GM12801 (cell line): Measurements from ENCODE around the gene PSMD12.

Experiments used
- CTCF ChIP-seq: IDR thresholded peaks from one replicate; pipeline ENCODE4 v1.5.1; 2011; ENCODE audit warnings: control low read depth; ENCODE audit not compliant: insufficient read length; ENCODE audit errors: extremely low read depth

The PSMD12 gene

DNA sequence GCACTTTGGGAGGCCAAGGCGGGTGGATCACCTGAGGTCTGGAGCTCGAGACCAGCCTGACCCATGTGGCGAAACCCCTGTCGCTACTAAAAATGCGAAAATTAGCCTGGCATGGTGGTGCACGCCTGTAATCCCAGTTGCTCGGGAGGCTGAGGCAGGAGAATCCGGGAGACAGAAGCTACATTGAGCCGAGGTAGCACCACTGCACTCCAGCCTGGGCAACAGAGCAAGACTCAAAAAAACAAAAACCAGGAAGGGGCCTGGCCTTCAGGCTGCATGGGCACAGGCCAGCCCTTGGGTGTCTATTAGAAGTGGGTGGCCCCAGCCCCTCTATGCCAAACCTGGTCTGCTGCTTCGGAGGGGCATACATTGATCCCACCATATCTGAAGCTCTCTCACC, 56.0 kb downstream of the PSMD12 start:
- TF ChIP-seq CTCF = no peak

DNA sequence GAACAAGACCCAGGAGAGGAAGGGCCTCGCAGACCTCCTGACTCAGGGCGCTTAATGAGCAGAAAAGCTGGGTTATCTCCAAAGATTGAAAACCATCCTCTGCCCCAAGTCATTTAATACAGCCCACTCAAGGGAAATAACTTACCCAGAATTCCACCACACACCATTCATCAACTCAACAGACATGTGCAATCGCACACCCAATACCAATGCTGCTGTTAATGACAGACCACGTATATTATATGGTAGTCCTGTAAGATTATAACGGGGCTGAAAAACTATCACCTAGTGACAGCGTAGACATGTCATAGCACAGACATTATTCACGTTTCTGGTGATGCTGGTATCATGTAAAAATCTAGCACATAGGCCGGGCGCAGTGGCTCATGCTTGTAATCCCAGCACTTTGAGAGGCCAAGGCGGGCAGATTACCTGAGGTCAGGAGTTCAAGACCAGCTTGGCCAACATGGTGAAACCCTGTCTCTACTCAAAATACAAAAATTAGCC, 68.9 kb downstream of the PSMD12 start:
- no peak for TF ChIP-seq CTCF

- no peak for TF ChIP-seq CTCF
These were observed 71.8 kb downstream of the PSMD12 start for GRCh38 chr17:67294451-67295199.

DNA sequence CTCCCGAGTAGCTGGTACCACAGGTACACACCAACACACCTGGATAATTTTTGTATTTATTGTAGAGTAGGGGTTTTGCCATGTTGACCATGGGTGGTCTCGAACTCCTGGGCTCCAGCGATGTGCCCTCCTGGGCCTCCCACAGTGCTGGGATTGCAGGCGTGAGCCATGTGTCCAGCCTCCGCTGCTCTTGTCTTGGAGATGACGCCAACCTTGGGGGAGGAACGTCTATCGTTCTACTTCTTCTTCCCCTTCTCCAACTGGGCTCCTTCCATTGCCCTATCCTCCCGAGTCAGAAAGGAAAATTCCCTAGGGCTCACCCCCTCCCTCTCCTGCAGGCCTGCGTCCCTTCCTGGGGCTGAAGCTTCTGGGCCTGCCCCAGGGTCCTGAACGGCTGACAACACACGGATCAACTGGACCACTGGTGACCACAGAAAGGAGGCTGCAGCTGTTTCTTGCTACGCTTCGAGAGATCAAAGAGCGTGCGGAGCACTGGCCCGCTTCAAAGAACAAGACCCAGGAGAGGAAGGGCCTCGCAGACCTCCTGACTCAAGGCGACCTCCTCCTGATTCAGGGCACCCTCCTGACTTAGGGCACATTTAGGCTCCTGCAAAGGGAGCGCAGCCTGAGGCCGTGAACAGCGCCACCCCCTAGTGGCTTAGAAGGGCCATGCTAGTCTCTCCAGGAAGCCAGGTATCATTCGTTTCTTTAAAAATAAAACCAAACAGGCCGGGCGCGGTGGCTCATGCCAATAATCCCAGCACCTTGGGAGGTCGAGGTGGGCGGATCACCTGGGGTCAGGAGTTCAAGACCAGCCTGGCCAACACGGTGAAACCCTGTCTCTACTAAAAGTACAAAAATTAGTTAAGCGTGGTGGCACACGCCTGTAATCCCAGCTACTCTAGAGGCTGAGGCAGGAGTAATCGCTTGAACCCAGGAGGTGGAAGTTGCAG, 72.8 kb downstream of the PSMD12 start:
- TF ChIP-seq CTCF = no peak

DNA sequence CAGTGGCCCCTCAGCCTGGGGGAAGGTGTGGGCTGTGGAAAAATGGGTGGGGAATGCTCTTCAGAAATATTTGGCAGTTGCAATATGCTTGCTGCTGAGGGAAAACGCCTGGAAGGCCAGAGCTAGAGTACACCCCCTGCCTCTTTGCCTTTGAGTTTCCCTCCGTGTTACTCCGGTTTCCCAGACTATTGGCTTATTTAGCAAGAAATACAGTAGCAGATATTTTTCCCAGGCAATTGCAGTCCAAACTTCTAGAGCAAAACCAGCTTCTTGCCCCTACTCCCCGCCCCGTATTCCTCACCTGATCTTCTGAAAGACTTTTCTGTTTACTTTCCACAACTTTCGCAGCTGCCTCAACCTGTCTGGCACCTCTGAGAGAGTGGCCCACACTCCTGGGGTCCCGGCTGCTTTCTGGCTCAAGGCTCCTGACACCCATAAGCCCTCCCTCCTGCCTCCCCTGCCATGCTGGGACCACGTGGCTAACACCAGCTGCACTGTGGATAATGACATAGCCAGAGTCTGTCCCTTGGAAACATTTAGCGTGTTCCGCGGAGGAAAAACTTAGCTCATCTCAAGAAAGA, 75.6 kb downstream of the PSMD12 start:
- no peak for TF ChIP-seq CTCF

- no peak for TF ChIP-seq CTCF
These were observed 76.1 kb downstream of the PSMD12 start for GRCh38 chr17:67290244-67290643.

- TF ChIP-seq CTCF = no peak
These were observed 77.0 kb downstream of the PSMD12 start for GRCh38 chr17:67289181-67289876.
